ENCODE results near the gene PLA2G4D.

Gene PLA2G4D

DNA sequence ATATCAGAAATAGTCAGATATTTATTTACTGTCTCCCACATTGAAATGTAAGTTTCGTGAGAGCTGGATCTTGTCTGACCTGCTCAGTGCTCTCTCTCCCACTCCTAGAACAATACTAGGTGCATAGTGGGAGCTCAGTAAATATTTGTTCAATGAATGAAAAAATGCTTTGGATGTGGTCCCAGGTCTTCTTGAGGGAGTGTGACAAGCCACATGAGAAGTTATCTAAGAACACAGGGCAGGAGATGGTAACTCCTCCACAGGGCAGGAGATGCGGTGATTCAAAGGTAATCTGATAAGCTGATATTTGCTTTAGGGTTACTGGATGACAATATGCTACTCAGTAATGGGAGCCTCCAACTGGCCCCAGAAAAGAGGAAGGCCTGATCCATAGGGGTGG, 47.8 kb downstream of the PLA2G4D start:
- DNase-seq, result no peak

DNA sequence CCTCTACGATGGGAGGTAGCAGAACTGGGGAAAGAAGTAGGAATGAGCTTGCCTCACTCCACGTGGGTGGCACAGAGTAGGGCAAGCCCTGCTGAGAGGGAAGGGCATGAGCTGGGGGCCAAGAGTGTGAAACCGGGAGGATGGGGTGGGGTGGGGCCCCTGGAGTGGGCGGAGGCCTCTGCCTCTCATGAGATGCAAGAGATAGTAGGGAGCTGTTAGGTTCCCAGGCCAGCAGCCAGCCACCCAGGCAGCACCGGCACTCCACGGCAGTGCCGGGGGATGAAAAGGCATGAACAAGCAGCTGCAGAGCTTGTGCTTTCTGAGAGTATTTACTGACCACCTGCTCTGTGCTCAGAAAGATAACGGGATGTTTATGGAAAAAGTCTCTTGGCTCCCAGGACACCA, 49.1 kb downstream of the PLA2G4D start:
- no peak for DNase-seq

DNA sequence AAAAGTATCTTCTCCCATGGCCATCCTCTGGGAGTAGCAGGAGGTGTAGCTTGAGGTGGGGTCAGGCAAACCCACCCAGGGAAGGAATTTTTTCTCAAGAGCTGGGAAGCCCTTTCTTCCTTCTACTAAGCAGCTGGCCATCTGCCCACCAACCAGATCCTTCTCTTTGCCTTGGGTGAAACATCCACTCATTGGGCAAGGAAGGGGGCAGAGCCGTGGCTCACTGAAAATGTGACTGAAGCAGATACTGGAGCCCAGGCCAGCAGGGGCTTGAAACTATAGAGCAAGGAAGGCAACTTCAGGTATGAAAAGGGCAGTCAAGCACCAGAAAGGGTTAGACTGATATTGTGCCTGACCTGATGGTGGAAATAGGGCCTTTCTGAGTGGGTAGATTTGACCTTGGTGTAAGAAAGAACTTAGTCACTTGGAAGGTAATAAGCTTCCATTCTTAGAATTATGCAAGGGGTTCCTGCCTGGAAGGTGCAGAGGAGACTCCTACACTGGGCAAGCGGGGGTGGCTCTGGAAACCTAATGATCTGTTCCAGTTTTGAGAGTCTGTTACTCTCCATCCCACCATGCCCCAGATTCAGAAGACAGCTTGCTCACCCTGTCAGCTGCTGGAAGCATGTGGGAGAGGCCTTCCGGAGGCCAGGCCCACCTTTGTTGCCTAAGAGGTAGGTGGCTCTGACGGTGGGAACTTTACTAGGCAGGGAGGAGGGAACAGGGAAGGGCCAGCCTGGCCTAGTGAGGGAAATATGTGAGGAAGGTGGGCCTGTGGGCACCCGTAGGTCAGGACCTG, 51.6 kb downstream of the PLA2G4D start:
- DNase-seq, result no peak

DNA sequence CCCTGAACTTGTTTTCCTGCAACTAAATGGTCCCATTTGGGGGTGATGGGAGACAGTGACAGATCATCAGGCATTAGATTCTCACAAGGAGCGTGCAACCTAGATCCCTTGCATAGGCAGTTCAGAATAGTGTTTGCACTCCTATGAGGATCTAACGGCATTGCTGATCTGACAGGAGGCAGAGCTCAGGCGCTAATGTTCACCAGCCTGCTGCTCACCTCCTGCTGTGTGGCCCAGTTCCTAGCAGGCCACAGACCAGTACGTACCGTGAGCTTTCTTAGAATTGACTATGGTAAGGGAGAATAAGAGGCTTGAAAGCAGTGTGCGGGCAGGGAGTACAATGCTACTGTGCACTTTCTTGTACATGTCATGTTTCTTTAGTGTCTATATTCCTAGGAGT, 56.0 kb downstream of the PLA2G4D start:
- DNase-seq, result no peak

DNA sequence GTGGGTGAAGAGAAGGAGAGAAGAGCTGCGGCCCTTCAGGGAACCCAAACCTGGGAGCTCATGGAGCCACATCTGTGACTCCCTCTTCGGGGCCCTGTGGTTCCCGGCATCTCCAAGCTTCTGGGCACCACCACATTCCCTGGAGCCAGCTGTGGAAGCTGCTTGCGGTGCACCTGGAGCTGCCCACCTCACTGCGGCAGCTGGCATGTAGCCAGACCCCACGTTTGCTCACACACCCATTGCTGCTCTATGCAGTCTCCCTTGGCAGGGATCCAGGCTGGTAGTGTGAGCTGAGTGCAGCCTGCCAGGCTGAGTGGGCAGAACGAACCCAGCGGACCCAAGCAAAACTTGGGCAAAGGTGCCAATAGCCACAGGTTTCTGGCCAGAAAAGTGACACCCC, 56.7 kb downstream of the PLA2G4D start:
- peak; percentile 31 for DNase-seq

DNA sequence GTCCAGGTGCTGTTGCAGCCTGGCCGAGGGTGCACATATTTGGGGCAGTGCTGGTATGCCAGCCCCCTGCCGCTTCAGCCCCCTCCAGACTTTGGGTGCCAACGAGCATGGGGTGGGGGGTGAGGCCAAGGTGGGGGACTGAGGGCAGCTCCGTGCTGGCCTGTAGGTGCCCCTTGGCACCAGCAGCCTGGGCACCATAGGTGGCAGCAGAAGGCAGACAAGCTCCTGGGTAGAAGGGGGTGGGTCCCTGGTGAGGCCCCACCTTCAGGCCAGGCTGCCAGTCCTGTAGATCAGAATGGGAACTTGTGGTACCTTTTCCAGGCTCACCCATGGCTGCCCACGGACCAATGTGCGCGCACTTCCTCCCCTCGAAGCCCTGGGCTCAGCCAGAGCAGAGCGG, 57.4 kb downstream of the PLA2G4D start:
- no peak for DNase-seq

DNA sequence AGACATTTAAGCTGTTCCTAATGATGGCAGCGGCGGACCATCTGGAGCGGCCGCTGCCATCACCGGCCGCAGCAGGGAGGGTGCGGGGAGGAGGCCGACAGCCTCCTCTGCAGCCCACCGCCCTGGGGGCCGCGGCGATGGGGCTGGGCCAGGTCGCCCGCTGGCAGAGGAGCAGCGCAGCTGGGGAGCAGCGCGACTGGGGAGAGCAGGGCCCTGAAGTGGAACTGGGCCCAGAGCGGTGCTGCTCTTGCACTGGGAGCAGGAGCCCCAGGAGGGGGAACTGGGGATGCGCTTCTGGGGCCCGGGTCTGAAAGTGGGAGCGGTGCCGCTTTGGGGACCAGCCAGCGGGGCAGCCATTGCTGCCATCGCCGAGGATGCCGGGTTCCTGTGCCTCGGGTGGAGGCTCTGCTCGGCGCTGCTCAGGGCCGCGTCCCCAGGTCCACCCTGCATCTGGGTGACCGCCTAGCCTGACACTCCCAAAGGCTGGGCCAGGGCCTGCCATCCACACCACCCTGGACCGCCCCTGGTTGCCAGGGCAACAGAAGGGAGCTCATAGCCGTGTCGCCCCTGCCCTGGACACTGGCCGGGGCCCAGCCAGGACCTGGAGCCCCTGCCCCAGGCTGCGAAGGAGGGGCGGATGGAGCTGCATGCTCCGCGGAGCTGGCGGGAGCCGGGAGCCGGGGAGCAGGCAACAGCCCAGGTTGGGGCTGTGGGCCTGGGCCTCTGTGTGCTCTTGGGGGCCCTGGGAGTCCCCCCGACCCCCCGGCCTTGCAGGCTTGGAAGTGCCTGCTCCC, 58.1 kb downstream of the PLA2G4D start:
- DNase-seq, result no peak

DNA sequence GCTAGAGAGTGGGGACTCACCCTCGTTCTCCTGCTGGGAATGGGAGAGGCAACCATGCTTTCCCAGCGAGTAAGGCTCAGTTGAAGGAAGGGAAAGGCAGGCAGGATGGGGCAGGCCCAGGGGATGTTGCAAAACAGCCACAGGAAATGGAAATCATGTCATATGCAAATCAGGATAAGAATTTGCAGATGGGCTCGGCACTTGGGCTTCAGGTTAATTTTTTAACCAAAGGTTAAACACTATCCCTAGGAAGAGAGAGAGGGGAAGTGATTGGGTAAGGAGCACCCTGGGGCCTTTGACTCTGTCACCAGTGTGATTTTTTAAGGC, 59.0 kb downstream of the PLA2G4D start:
- no peak for DNase-seq

DNA sequence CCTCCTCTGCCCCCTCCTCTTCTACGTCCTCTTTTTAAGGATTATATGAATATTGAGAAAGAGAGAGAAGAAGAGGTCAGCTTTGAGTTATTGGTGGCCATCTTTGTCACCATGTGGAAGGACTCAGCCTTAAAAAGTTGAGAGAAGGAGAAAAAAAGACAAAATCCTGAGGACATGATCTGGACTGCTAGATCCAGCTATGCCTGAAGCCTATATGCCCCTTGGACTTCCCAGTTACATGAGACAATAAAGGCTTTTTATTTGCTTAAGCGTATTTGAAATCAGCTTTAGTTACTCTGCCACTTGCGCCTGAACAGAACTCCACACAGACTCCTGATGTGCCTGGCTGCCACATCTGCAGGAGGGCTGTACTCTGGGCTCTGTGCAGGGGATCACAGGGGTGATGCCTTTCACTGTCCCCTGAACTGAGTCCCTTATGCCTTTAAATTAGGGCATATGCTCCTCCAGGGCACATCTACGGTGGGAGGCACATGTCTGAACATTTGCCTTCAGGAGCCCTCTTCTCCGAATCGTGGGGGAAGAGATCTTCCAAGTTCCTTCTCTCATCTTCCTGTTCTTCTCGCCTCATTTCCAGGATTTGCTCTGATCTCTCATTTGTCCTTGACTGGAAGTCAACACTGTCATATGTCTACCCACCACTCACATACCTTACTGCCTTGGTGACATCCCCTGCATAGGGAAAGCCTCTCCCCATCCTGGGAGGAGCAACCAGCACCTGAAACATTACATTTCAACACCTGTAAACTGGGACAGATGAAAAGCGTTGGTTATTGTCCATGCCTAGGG, 59.5 kb downstream of the PLA2G4D start:
- DNase-seq, result no peak

DNA sequence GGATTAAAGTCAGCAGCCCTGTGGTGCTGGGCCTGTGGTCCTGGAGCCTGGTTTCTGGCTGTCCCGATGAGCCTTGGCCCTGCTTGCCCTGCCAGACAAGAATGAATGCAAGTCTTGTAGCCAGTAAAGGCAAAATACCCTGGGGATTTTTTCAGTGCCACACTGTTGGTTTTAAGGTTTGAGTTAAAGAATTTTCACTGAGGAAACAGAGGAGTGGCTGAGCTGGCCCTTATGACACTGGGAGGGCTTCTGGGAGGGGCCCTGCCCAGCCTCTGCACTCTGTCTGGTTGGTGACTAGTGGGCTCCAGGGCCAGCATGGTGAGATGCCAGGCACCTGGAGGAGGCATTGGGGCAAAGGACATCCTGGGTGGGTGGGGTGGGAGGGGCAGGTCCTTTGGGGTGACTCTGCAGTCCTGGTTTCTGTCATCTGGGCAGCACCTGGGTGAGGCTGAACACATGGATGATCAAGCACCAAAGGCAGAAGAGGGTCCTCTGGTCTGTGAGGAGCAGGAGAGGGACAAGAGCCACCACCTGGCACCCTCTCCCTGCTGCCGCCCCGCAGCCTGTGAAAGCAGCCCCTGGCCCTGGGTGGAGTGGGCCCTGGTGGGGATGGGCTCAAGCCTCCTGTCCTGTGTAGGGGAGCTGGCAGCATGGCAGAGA, 61.0 kb downstream of the PLA2G4D start:
- DNase-seq, result no peak

DNA sequence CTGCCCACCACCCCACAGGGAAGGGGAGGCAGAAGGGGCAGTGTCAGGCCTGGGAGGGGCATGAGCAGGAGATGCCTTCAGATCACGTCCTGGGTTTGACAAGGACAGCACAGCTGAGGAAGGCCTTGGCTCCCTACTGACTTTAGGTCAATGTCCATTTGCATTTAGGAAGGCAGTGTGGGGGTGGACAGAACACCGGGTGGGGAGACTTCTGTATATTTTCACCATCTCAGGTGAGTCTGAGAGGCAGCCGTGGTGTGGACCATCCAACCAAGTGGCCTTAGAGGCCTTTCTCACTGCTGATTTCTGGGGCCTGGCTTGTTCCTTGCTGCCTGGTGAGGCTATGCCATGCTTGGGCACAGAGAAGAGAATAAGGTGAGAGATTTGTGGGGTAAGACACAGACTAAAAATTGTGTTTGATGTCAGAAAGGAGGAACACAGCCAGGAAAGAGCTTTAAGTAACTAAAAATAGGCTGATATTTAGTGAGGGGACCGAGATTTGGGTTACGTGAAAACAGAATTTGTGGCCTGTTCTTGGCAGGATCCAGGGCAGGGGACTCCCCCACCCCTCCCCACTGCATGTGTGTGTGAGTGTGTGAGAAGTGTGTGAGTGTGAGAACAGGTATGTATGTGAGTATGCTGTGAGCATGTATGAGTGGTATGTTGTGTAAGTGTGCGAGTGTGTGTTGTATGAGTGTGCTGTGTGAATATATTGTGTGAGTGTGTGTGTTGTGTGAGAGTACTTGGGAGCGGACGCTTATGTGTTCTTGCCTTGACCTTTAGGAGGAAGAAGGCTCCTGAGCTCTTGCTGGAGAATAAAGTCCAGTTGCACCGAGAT, 61.8 kb downstream of the PLA2G4D start:
- DNase-seq, result no peak

DNA sequence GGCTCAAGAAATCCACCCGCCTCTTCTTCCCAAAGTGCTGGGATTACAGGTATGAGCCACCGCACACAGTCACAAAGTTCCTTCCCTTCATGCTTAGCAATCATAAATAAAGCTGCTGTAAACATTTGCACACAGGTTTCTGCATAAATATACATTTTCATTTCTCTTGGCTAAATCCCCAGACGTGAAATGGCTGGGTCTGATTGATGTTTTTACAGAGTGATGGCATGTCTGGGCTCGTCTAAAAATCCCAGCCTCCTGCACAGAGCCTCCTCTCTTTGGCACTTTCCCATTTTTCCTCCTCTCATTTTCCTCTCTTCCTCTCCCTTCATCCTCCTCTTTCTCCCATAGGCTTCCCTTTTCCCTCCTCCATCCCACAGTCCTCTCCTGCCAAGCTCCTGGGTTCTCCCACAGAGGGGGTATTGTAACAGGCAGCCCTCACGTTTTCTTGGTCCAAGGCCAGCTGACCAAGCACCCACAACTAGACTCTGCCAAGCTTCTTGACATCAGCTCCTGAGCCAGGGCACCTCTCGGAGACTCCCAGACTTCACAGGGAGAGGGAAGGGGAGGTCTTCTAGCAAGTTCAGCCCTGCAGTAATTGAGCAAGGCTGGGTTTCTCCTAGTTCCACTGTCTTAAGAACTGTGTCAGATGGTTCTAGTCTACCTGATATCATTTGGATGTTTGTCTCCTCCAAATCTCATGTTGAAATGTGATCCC, 63.0 kb downstream of the PLA2G4D start:
- DNase-seq, result no peak

DNA sequence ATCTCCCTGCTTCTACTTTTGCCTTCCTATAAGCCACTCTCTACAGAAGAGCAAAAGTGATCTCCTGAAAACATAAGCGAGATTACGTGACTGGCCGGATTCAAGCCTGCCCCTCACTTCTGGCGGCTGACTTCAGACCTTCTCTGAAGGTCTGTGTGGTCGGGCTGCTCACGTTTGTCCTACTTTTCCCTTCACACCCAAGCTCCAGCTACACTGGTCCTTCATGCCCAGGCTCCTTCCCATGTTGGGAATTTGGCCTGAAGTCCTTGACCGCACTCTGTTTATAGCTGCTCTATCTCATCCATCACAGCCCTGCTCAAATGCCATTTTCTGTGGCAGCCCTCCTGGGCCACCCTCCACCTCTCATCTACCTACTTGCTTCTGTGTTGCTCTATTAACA, 66.8 kb downstream of the PLA2G4D start:
- DNase-seq, result no peak

DNA sequence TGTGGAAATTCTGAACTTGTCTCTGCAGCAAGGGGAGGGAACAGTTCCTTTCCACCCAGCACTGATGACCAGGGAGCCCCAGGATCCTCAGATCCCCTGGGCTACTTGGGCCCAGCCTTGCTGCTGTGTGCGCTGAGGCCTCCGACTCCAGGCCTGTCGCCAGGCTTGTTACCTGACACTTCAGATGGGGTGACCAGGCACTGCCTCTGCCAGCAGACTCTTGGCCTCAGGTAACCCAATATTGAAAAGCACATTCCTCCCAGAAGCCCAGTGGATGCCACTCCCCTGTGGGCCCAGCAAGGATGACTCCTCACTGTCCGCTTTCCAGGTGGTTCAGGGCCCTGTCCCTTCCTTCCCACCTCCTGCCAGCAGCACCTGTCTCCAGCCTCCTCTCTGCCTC, 70.1 kb downstream of the PLA2G4D start:
- no peak for DNase-seq

DNA sequence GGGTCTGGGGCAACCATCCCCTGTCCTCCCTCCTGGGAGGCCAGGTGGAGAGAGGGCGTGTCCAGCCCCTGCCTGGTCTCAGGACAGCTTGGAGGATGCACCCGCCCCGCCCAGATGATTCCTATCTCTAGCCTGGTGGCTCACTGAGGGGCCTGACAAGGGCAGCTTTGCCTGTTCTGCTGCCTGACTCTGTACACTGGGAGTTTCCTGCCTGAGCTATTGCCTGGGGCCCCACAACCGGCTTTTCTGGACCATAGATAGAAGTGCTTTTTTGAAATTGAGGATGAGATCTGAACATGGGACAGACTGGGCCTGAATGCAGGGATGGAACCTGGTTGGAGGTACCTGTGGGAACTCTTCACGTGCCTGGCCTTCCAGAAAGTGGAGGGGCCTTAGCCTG, 72.8 kb downstream of the PLA2G4D start:
- DNase-seq, result no peak

DNA sequence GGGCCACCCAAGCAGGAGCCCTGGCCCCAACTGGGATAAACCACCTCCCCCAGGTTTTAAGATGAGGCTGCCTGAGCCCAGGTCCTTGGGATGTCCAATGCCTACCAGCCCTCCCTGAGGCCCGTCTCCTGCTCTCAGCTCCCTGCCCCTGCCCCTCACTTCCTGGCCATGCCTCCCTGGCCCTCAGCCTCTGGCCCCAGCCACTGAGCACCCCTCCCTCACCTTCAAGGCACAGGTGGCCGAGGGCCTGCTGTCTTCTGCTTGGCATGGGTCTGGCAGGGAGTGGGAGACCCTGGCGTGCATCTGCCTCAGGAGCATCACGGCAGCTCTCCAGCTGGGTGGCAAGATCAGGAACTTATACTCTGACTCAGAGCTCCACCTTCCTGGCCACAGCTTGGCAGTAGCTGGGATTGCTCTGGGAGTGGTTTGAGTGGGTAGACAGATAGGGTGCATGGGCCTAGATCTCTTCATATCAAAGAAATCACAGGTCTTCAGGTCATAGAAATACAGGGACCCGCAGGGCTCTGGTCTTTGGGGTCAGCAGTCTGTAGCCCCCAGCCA, 73.6 kb downstream of the PLA2G4D start, which contains the start of gene PLA2G4E:
Gene PLA2G4E (minus strand): TSS at position 330 of the 561 bp plus-strand sequence. CDS start 12 bp downstream, at position 318.
- no peak for DNase-seq

DNA sequence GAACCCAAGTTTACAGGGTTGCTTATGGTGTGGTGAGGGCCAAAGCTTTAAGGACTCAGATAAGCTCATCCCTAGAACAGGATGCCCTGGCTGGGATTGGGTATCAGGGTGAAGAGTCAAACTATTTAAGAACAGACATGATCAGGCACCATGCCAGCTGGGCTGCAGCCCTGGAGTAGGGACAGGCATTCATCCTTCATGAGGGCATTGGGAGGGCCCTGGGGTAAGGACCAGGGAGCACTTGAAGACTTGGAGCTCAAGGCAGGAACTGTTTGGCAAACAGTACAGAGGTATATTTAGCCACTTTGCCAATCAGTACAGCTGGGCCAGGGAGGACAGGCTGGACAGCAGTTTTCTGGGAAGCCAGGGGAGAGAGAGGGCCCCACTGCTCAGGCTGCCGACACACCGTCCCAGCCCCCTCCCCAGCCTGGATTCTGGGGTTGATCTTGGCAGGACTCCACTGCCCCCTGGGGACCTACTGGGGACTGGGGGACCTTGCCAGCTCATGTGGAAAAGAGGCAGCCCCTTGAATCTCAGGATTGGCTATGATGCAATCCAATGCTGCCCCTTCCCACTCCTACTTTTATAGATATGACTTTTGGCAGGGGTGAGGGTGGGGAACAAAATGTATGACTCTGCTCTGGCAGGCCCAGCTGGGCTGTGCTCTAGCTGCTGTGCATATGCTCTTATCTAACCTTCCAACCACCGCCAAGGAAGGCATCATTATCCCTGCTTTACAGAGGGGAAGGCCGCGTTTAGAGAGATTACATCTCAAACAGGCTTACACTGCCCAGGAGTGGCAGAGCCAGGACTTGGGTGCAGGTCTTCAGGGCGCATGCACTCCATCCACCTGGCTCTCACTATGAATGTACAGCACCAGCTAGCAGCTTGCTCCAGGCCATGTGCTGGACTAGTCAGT, 75.8 kb downstream of the PLA2G4D start:
- no peak for DNase-seq
